GM21381 (cell line): ENCODE data around the gene PBX2.
"Not testable (repeated sequence)": the region's sequence is repeated elsewhere in the genome, so short reads cannot be mapped to it uniquely, and the experiment has no call there.

Source experiments
- ATAC-seq: cut with Tn5 transposase; IDR thresholded peaks from one replicate; pipeline ENCODE4 v1.9.1; 2021; ENCODE audit warnings: mild to moderate bottlenecking, moderate library complexity; ENCODE audit not compliant: unreplicated experiment

PBX2 gene

GRCh38 chr6:32151863-32152768, 37.9 kb downstream of the PBX2 start, which contains the start of gene PRRT1:
TSS of gene PRRT1 (minus strand) at chr6:32151939. CDS start at chr6:32151827, 112 bp downstream.
- ATAC-seq, result no peak

- ATAC-seq, result no peak
Measured at GRCh38 chr6:32151181-32151862, 38.7 kb downstream of the PBX2 start.

GRCh38 chr6:32149932-32150870, 39.8 kb downstream of the PBX2 start:
- no peak for ATAC-seq

- no peak for ATAC-seq
Measured at GRCh38 chr6:32149092-32149755, 40.8 kb downstream of the PBX2 start.

GRCh38 chr6:32148289-32149091, 41.5 kb downstream of the PBX2 start:
- no peak for ATAC-seq

GRCh38 chr6:32147401-32148132, 42.4 kb downstream of the PBX2 start:
- ATAC-seq, result no peak

GRCh38 chr6:32146687-32147086, 43.3 kb downstream of the PBX2 start:
- no peak for ATAC-seq

GRCh38 chr6:32146287-32146686, 43.7 kb downstream of the PBX2 start:
- ATAC-seq, result no peak

- not testable (repeated sequence) for ATAC-seq
Measured at GRCh38 chr6:32144238-32144637, 45.8 kb downstream of the PBX2 start.

GRCh38 chr6:32140420-32141046, 49.5 kb downstream of the PBX2 start:
- ATAC-seq, result no peak

- no peak for ATAC-seq
Measured at GRCh38 chr6:32139590-32139989, 50.4 kb downstream of the PBX2 start.

- ATAC-seq, result no peak
Measured at GRCh38 chr6:32137454-32137853, 52.5 kb downstream of the PBX2 start.
